Measurements from ENCODE around the gene TMPRSS6.

TMPRSS6 gene

DNA sequence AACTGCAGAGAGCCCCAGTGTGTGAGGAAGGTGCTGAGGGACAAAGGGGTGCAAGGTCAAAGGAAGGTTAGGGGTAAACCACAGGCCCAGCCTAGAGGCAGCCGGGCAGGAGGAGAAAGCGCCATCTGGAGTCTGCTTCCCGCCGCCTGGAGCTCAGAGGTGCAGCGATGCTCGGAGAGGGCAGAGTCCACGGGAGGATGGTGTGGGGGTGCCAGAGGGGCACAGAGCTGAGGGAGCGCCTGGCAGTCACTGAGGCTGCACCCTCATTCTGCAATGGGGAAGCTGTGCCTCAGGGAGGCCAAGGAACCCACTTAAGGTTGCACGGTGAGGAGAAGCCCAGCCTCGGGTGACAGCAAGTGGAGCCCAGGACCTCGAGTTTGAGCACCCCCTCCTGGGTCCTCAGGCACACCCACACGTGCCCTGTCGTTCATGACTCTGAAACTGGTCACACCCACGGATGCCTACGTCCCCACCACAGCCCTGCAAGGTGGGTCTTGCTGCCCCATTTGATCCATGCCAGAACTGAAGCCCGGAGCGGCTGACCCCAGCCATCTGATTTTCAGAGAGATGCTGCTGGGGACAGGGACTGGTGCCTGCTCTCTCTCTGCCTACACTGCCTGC lies 38.6 kb upstream of the TMPRSS6 start:
- H3K9me3 ChIP-seq, result no peaks in the 10 kb centered on the region
- H3K36me3 ChIP-seq, result no peaks in the 10 kb centered on the region
- no peak overlapping the region for H3K4me3 ChIP-seq (ENCODE audit: low read depth, low read length)
- H3K4me1 ChIP-seq, result no peaks in the 10 kb centered on the region
- no peak for DNase-seq
- no peaks in the 10 kb centered on the region for H3K27me3 ChIP-seq
- no peak for TF ChIP-seq CTCF (IDR thresholded peaks at IDR 0.05; ENCODE audit: low read depth, low read length)

DNA sequence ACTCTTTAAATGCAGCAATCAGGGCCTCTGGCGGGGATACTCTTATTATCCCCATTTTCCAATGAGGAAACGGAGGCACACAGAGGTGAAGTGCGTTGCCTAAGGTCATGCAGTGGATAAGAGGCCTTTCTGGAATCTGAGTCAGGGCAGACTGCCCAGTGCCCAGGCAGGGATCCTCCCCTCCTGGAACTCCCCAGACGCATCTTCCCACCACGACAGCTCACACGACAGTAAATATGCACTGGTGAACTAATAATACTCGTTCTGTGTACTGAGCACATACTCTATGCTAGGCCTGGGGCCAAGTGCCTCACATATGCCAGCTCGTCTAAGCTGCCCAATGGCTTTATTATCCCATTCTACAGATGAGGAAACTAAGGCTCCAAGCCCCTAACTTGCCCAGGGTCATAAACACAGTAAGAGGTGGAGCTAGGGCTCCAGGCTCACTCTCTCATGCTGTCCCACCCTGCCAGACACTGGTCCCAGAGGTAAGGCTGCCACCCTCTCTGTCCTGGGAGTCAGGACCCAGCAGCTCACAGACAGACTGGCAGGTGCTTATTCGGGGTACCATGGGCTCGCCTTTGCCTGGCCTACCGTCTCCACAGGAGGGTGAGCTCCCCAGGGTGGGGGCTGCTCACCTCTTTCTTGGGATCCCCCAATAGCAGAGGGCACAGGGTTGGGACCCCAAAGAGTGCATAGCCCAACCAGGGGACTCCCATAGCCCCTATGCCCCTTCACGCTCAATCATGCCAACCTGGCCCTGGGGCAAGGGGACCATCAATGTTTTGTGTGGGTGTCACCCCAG lies 37.9 kb upstream of the TMPRSS6 start:
- no peak for TF ChIP-seq CTCF (IDR thresholded peaks at IDR 0.05; ENCODE audit: low read depth, low read length)
- H3K9me3 ChIP-seq, result no peaks in the 10 kb centered on the region
- no peak overlapping the region for H3K4me3 ChIP-seq (ENCODE audit: low read depth, low read length)
- no peak for DNase-seq
- no peaks in the 10 kb centered on the region for H3K27me3 ChIP-seq
- H3K36me3 ChIP-seq, result no peaks in the 10 kb centered on the region
- no peaks in the 10 kb centered on the region for H3K4me1 ChIP-seq

- DNase-seq, result no peak
- no peak for TF ChIP-seq CTCF (IDR thresholded peaks at IDR 0.05; ENCODE audit: low read depth, low read length)
These were observed 37.1 kb upstream of the TMPRSS6 start for GRCh38 chr22:37146507-37147180.

GRCh38 chr22:37146051-37146385 lies 36.5 kb upstream of the TMPRSS6 start:
- H3K9me3 ChIP-seq, result no peaks in the 10 kb centered on the region
- no peaks in the 10 kb centered on the region for H3K36me3 ChIP-seq
- no peaks in the 10 kb centered on the region for H3K4me1 ChIP-seq
- DNase-seq, result no peak
- H3K4me3 ChIP-seq (ENCODE audit: low read depth, low read length), result no peak overlapping the region
- TF ChIP-seq CTCF (IDR thresholded peaks at IDR 0.05; ENCODE audit: low read depth, low read length), result no peak
- H3K27me3 ChIP-seq, result no peaks in the 10 kb centered on the region

More at GRCh38 chr22:37146507-37147180, 37.1 kb upstream of the TMPRSS6 start:
- H3K9me3 ChIP-seq, result no peaks in the 10 kb centered on the region
- H3K36me3 ChIP-seq, result no peaks in the 10 kb centered on the region
- H3K4me1 ChIP-seq, result no peaks in the 10 kb centered on the region
- no peaks in the 10 kb centered on the region for H3K27me3 ChIP-seq
- no peak overlapping the region for H3K4me3 ChIP-seq (ENCODE audit: low read depth, low read length)

- no peaks in the 10 kb centered on the region for H3K27me3 ChIP-seq
- DNase-seq, result no peak
- no peaks in the 10 kb centered on the region for H3K4me1 ChIP-seq
- H3K9me3 ChIP-seq, result no peaks in the 10 kb centered on the region
- no peak for TF ChIP-seq CTCF (IDR thresholded peaks at IDR 0.05; ENCODE audit: low read depth, low read length)
- H3K4me3 ChIP-seq (ENCODE audit: low read depth, low read length), result no peak overlapping the region
- H3K36me3 ChIP-seq, result no peaks in the 10 kb centered on the region
These were observed 35.9 kb upstream of the TMPRSS6 start for GRCh38 chr22:37145180-37146050.

Measured in BE2C (cell line).